B cell (primary cell): ENCODE data around the gene ACP1. TPM values are rescaled to one million over a fixed set of nuclear protein-coding genes. Genes with fewer than 3 reads are reported as not detected.

Experiments used
- ATAC-seq: fragments of 200-7000 bp; cut with Tn5 transposase; one replicate; pipeline ENCODE4 v1.10.0; 2021; ENCODE audit warnings: low read depth, mild to moderate bottlenecking, moderate number of reproducible peaks, moderate library complexity
- CTCF ChIA-PET: fragments of 350-600 bp; sonication (Branson Sonifier 250); formaldehyde crosslinking; loops from one replicate; lab custom pipeline; 2021; ENCODE audit warnings: antibody characterized with exemption, inconsistent platforms; lab: Charles Lee
- POLR2A ChIA-PET: fragments of 350-600 bp; sonication (Branson Sonifier 250); formaldehyde crosslinking; loops from one replicate; lab custom pipeline; 2021; ENCODE audit warnings: antibody characterized with exemption; lab: Charles Lee
- DNase-seq: peaks from one replicate; pipeline ENCODE4 v3.0.0; 2013
- H2AFZ ChIP-seq: 2 replicates; pipeline ENCODE4 v1.6.1; 2012; ENCODE audit warnings: mild to moderate bottlenecking, low read depth, low read length; ENCODE audit not compliant: insufficient read depth, poor library complexity, severe bottlenecking
- H3K27ac ChIP-seq, 2 donors: 1 replicate in 1 of 2; 2 replicates in 1 of 2; pipeline ENCODE4 v1.5.1; 2012 to 2013; ENCODE audit warnings: low read length in 2 of 2, mild to moderate bottlenecking in 2 of 2, moderate library complexity in 1 of 2
- H3K27me3 ChIP-seq, 4 experiments: fragments of 200-600 bp in 1 of 4; sonication (generic) in 1 of 4; replicated peaks in 1 of 4; 1 replicate in 2 of 4; 2 replicates in 2 of 4; pipeline versions ENCODE4 v1.6.1 to v1.7.0; 2013 to 2016; ENCODE audit warnings: low read length in 3 of 4, mild to moderate bottlenecking in 2 of 4, mixed read lengths in 1 of 4, moderate library complexity in 1 of 4; ENCODE audit not compliant: insufficient read depth in 4 of 4, control insufficient read depth in 3 of 4; ENCODE audit errors: control extremely low read depth in 1 of 4
- H3K36me3 ChIP-seq, 2 experiments: replicated peaks in 1 of 2; 1 replicate in 1 of 2; 2 replicates in 1 of 2; pipeline versions ENCODE4 v1.6.1 to v1.7.1; 2013; ENCODE audit warnings: low read length in 1 of 2; ENCODE audit not compliant: insufficient read depth in 2 of 2, control insufficient read depth in 1 of 2; ENCODE audit errors: control extremely low read depth in 1 of 2, extremely low read depth in 1 of 2
- H3K4me1 ChIP-seq, 2 donors: fragments of 200-600 bp in 1 of 2; sonication (generic) in 1 of 2; 1 replicate in 1 of 2; 2 replicates in 1 of 2; pipeline versions ENCODE4 v1.5.1 to v1.6.1; 2013 to 2017; ENCODE audit warnings: low read length in 2 of 2; ENCODE audit not compliant: control insufficient read depth in 2 of 2, insufficient read depth in 2 of 2
- H3K4me2 ChIP-seq: replicated peaks from 2 replicates; pipeline ENCODE3; 2012; ENCODE audit warnings: mild to moderate bottlenecking, low read depth, low read length; ENCODE audit not compliant: poor library complexity, severe bottlenecking
- H3K4me3 ChIP-seq, 5 experiments: fragments of 200-600 bp in 1 of 5; sonication (generic) in 1 of 5; 1 replicate in 3 of 5; 2 replicates in 2 of 5; pipeline versions ENCODE4 v1.5.1 to v1.7.0; 2011 to 2016; ENCODE audit warnings: low read length in 4 of 5, mild to moderate bottlenecking in 4 of 5, low read depth in 2 of 5, control low read depth in 1 of 5, moderate library complexity in 1 of 5; ENCODE audit not compliant: insufficient read depth in 1 of 5; ENCODE audit errors: control extremely low read depth in 1 of 5, extremely low read depth in 1 of 5
- H3K79me2 ChIP-seq: fragments of 200-600 bp; sonication (generic); one replicate; pipeline ENCODE4 v1.6.0; 2016; ENCODE audit warnings: low read length; ENCODE audit not compliant: control insufficient read depth, insufficient read depth
- H3K9ac ChIP-seq: fragments of 200-600 bp; sonication (generic); 2 replicates; pipeline ENCODE4 v1.6.1; 2017; ENCODE audit warnings: mild to moderate bottlenecking, low read length, moderate library complexity
- H3K9me3 ChIP-seq, 3 donors: one replicate each; pipeline versions ENCODE4 v1.6.1 to v1.7.1; 2013; ENCODE audit warnings: low read length in 2 of 3; ENCODE audit not compliant: control insufficient read depth in 2 of 3, insufficient read depth in 1 of 3; ENCODE audit errors: control extremely low read depth in 1 of 3
- H4K20me1 ChIP-seq: 2 replicates; pipeline ENCODE4 v1.6.0; 2012; ENCODE audit warnings: mild to moderate bottlenecking, low read length; ENCODE audit not compliant: insufficient read depth, control insufficient read depth, poor library complexity, severe bottlenecking
- H3K27ac Mint-ChIP-seq: one replicate; pipeline ENCODE4 v1.8.0; 2021; ENCODE audit warnings: mixed read lengths
- H3K27me3 Mint-ChIP-seq: one replicate; pipeline ENCODE4 v1.8.0; 2021; ENCODE audit warnings: mixed read lengths
- H3K4me1 Mint-ChIP-seq: one replicate; pipeline ENCODE4 v1.8.0; 2021; ENCODE audit warnings: mixed read lengths
- H3K4me3 Mint-ChIP-seq: one replicate; pipeline ENCODE4 v1.8.0; 2021; ENCODE audit warnings: mixed read lengths
- H3K9me3 Mint-ChIP-seq: one replicate; pipeline ENCODE4 v1.8.0; 2022; ENCODE audit warnings: mixed read lengths; ENCODE audit not compliant: insufficient read depth
- EZH2 ChIP-seq: IDR thresholded peaks from 2 replicates; pipeline ENCODE4 v1.6.1; 2012; ENCODE audit warnings: borderline replicate concordance, low read depth, mild to moderate bottlenecking, moderate library complexity, low read length; ENCODE audit not compliant: insufficient read depth, poor library complexity, severe bottlenecking
- WGBS: methylation state at CpG from one replicate; pipeline ENCODE4 v1.1.5; 2013; ENCODE audit warnings: missing lambda C conversion rate; ENCODE audit not compliant: insufficient coverage; 5-methylcytosine and 5-hydroxymethylcytosine counted together
- intact Hi-C: fragments of 100-400 bp; cut with micrococcal nuclease; formaldehyde crosslinking; loops from one replicate; pipeline ENCODE4 v1.10.0; 2022
- polyA plus RNA-seq: library from polyadenylated mRNA; depleted of rRNA; stranded (reverse); fragments of >200 nt; gene quantifications from 2 replicates; pipeline ENCODE4 v1.2.3, GENCODE V29; 2012
- total RNA-seq, 2 donors: library from RNA; stranded (reverse); fragments of 120-200 nt in 1 of 2; gene quantifications; 1 replicate in 1 of 2; 2 replicates in 1 of 2; pipeline versions ENCODE4 v1.2.3 to v1.2.4, GENCODE V29; 2013 to 2022
- TF ChIP-seq, protein P1 (sequence below): fragments of 200-600 bp; IDR thresholded peaks from one replicate; pipeline ENCODE4 v1.8.0; 2022; ENCODE audit warnings: antibody characterized with exemption, mild to moderate bottlenecking

The ACP1 gene
- total and polyA plus RNA-seq, 2 donors (not counting 1 experiment from before 2014, with no cell fraction given) = 70.2 to 87.8 TPM

- no peak overlapping the region for H2AFZ ChIP-seq
- POLR2A ChIA-PET = no interaction called here
- H3K9ac ChIP-seq = no peak overlapping the region
- peaks cover 3% of the 10 kb centered on the region for H3K27me3 Mint-ChIP-seq
- H3K79me2 ChIP-seq = peaks cover 8% of the 10 kb centered on the region
- no peak overlapping the region for H3K27ac Mint-ChIP-seq
- no peaks in the 10 kb centered on the region for H3K9me3 Mint-ChIP-seq
- H3K4me3 Mint-ChIP-seq = no peak overlapping the region
- H3K4me1 Mint-ChIP-seq = peaks cover 5% of the 10 kb centered on the region
- peaks cover 4% of the 10 kb centered on the region in 2 donors for H3K4me1 ChIP-seq
- 79% methylated on average over 7 of the region's 7 CpGs for WGBS
- no peak overlapping the region for H3K4me2 ChIP-seq
- peaks cover 4 to 45% of the 10 kb centered on the region in 2 experiments for H3K36me3 ChIP-seq
- H3K27me3 ChIP-seq = no peaks in the 10 kb centered on the region
- intact Hi-C loops = no loop called here
- H3K27ac ChIP-seq = no peak overlapping the region
- no peaks in the 10 kb centered on the region for H3K9me3 ChIP-seq
- ATAC-seq (no peak), DNase-seq (no peak)
- TF ChIP-seq EZH2 = no peak
- TF ChIP-seq, protein P1, sequence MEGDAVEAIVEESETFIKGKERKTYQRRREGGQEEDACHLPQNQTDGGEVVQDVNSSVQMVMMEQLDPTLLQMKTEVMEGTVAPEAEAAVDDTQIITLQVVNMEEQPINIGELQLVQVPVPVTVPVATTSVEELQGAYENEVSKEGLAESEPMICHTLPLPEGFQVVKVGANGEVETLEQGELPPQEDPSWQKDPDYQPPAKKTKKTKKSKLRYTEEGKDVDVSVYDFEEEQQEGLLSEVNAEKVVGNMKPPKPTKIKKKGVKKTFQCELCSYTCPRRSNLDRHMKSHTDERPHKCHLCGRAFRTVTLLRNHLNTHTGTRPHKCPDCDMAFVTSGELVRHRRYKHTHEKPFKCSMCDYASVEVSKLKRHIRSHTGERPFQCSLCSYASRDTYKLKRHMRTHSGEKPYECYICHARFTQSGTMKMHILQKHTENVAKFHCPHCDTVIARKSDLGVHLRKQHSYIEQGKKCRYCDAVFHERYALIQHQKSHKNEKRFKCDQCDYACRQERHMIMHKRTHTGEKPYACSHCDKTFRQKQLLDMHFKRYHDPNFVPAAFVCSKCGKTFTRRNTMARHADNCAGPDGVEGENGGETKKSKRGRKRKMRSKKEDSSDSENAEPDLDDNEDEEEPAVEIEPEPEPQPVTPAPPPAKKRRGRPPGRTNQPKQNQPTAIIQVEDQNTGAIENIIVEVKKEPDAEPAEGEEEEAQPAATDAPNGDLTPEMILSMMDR = no peak
- H3K4me3 ChIP-seq = no peak overlapping the region
- peaks cover 21% of the 10 kb centered on the region for H4K20me1 ChIP-seq
- CTCF ChIA-PET = interaction anchor here (1.0 kb wide), 1 partner anchor 34 kb away, joined by 6 read pairs; no protein-coding TSS in a partner anchor
Observed at GRCh38 chr2:280650-281110, 15.9 kb downstream of the ACP1 start.

- no peak overlapping the region for H3K4me2 ChIP-seq
- peaks cover 1% of the 10 kb centered on the region for H3K4me1 Mint-ChIP-seq
- no peaks in the 10 kb centered on the region for H3K9me3 Mint-ChIP-seq
- no peak overlapping the region for H3K4me3 Mint-ChIP-seq
- no peak overlapping the region for H3K27ac ChIP-seq
- ChIA-PET CTCF (no interaction called here), POLR2A (no interaction called here)
- peaks cover 4 to 38% of the 10 kb centered on the region in 2 experiments for H3K36me3 ChIP-seq
- H4K20me1 ChIP-seq = peaks cover 14% of the 10 kb centered on the region
- intact Hi-C loops = no loop called here
- H3K27me3 ChIP-seq = peaks cover 0 to 4% (median under 1%) of the 10 kb centered on the region in 4 experiments
- peaks cover 10% of the 10 kb centered on the region for H3K27me3 Mint-ChIP-seq
- peaks cover 1% of the 10 kb centered on the region for H3K79me2 ChIP-seq
- no peak for DNase-seq
- H3K9ac ChIP-seq = no peak overlapping the region
- no peak for ATAC-seq
- no peaks in the 10 kb centered on the region for H3K9me3 ChIP-seq
- no peak overlapping the region for H3K4me3 ChIP-seq
- H3K27ac Mint-ChIP-seq = no peak overlapping the region
- no peaks in the 10 kb centered on the region for H3K4me1 ChIP-seq
- WGBS = 95% methylated on average over 9 of the region's 9 CpGs
- TF ChIP-seq, protein P1 = no peak
- no peak for TF ChIP-seq EZH2
- H2AFZ ChIP-seq = no peak overlapping the region
Observed at GRCh38 chr2:281381-281780, 16.6 kb downstream of the ACP1 start.
